H1 (cell line): ENCODE data around the gene SCG3. TPM values are rescaled to one million over a fixed set of nuclear protein-coding genes. Genes with fewer than 3 reads are reported as not detected.

Source experiments
- BACH1 ChIP-seq: IDR thresholded peaks from 2 replicates; pipeline ENCODE4 v1.6.1; 2012; ENCODE audit warnings: low read length, improper control_type of control experiment
- CHD1 ChIP-seq: IDR thresholded peaks from 2 replicates; pipeline ENCODE4 v1.6.1; 2012; ENCODE audit warnings: low read depth, low read length, improper control_type of control experiment
- SAP30 ChIP-seq: fragments of 300-600 bp; sonication (generic); IDR thresholded peaks from 2 replicates; pipeline ENCODE4 v1.7.1; 2012; ENCODE audit warnings: low read length, moderate library complexity, mild to moderate bottlenecking, inconsistent platforms; ENCODE audit not compliant: insufficient read depth, insufficient replicate concordance
- polyA plus RNA-seq, 7 experiments: library from polyadenylated mRNA; depleted of rRNA in 3 of 7; stranded (reverse) in 5 of 7; unstranded in 2 of 7; fragments of >200 nt in 5 of 7; fragments of 200-250 nt in 2 of 7; gene quantifications; 1 replicate in 5 of 7; 2 replicates in 1 of 7; 4 replicates in 1 of 7; pipeline versions ENCODE4 v1.2.1 to v1.2.3, GENCODE V29; 2011 to 2013; ENCODE audit warnings: missing spikeins in 2 of 7, mixed read lengths in 2 of 7
- total RNA-seq: library from RNA; stranded (reverse); fragmentation: NEBNext Ultra II Directional; extraction: Animal tissue kit (Norgen Biotek cat#: 25700); gene quantifications from 2 replicates; pipeline ENCODE4 v1.2.1, GENCODE V29; 2021
- TF ChIP-seq, protein P1 (sequence below): fragments of 300-600 bp; sonication (generic); IDR thresholded peaks from 2 replicates; pipeline ENCODE4 v1.7.1; 2012; ENCODE audit warnings: low read length, moderate library complexity, mild to moderate bottlenecking, inconsistent platforms; ENCODE audit not compliant: insufficient replicate concordance

SCG3 gene
- total and polyA plus RNA-seq, 2 of the 8 experiments (the other 6 are each of a cell fraction or from before 2014, with no cell fraction given), result 5.2 to 45.9 TPM

DNA sequence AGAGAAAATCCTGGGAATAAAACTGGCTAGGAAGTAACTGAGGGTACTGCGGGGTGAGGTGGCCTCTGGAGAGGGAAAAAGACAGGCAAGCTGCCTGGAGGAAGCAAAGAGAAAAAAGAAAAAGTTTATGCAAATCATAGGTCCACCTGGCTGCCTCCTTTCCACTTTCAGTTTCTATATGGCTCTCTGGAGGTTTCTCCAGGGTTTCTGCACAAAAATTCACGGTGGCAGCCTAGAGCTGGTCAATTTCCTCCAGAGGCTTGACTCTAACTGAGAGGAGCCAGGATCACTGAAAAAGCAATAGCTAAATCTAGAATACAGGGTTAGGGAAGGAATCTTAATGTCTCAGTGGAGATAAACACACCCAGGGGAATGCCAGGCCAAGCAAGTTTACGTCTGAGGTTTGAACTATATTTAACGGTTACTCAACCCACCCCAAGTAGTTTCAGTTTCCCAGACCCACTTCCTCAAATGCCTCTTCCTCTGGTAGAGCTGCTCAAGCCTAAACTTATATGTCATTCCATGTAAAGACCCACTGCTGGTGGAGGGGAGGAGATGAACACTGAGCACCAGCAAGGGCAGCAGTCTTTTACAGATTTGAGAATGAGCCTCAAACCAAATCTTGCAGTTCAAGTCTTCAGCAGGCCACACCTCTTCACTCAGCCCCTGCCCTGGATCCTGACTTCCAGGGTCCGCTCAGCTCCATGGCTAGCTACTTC, 50.4 kb downstream of the SCG3 start (continued):
- TF ChIP-seq, protein P1, sequence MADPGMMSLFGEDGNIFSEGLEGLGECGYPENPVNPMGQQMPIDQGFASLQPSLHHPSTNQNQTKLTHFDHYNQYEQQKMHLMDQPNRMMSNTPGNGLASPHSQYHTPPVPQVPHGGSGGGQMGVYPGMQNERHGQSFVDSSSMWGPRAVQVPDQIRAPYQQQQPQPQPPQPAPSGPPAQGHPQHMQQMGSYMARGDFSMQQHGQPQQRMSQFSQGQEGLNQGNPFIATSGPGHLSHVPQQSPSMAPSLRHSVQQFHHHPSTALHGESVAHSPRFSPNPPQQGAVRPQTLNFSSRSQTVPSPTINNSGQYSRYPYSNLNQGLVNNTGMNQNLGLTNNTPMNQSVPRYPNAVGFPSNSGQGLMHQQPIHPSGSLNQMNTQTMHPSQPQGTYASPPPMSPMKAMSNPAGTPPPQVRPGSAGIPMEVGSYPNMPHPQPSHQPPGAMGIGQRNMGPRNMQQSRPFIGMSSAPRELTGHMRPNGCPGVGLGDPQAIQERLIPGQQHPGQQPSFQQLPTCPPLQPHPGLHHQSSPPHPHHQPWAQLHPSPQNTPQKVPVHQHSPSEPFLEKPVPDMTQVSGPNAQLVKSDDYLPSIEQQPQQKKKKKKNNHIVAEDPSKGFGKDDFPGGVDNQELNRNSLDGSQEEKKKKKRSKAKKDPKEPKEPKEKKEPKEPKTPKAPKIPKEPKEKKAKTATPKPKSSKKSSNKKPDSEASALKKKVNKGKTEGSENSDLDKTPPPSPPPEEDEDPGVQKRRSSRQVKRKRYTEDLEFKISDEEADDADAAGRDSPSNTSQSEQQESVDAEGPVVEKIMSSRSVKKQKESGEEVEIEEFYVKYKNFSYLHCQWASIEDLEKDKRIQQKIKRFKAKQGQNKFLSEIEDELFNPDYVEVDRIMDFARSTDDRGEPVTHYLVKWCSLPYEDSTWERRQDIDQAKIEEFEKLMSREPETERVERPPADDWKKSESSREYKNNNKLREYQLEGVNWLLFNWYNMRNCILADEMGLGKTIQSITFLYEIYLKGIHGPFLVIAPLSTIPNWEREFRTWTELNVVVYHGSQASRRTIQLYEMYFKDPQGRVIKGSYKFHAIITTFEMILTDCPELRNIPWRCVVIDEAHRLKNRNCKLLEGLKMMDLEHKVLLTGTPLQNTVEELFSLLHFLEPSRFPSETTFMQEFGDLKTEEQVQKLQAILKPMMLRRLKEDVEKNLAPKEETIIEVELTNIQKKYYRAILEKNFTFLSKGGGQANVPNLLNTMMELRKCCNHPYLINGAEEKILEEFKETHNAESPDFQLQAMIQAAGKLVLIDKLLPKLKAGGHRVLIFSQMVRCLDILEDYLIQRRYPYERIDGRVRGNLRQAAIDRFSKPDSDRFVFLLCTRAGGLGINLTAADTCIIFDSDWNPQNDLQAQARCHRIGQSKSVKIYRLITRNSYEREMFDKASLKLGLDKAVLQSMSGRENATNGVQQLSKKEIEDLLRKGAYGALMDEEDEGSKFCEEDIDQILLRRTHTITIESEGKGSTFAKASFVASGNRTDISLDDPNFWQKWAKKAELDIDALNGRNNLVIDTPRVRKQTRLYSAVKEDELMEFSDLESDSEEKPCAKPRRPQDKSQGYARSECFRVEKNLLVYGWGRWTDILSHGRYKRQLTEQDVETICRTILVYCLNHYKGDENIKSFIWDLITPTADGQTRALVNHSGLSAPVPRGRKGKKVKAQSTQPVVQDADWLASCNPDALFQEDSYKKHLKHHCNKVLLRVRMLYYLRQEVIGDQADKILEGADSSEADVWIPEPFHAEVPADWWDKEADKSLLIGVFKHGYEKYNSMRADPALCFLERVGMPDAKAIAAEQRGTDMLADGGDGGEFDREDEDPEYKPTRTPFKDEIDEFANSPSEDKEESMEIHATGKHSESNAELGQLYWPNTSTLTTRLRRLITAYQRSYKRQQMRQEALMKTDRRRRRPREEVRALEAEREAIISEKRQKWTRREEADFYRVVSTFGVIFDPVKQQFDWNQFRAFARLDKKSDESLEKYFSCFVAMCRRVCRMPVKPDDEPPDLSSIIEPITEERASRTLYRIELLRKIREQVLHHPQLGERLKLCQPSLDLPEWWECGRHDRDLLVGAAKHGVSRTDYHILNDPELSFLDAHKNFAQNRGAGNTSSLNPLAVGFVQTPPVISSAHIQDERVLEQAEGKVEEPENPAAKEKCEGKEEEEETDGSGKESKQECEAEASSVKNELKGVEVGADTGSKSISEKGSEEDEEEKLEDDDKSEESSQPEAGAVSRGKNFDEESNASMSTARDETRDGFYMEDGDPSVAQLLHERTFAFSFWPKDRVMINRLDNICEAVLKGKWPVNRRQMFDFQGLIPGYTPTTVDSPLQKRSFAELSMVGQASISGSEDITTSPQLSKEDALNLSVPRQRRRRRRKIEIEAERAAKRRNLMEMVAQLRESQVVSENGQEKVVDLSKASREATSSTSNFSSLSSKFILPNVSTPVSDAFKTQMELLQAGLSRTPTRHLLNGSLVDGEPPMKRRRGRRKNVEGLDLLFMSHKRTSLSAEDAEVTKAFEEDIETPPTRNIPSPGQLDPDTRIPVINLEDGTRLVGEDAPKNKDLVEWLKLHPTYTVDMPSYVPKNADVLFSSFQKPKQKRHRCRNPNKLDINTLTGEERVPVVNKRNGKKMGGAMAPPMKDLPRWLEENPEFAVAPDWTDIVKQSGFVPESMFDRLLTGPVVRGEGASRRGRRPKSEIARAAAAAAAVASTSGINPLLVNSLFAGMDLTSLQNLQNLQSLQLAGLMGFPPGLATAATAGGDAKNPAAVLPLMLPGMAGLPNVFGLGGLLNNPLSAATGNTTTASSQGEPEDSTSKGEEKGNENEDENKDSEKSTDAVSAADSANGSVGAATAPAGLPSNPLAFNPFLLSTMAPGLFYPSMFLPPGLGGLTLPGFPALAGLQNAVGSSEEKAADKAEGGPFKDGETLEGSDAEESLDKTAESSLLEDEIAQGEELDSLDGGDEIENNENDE, result no peak
- TF ChIP-seq SAP30 (no peak), BACH1 (no peak), CHD1 (no peak)
